ENCODE data around the gene SOCS3.
A peak's percentile ranks its signal among the peaks of the same experiment; 100 is the strongest.

The SOCS3 gene

GRCh38 chr17:78347453-78347852, 12.4 kb downstream of the SOCS3 start:
- H3K27ac ChIP-seq (ENCODE audit: extremely low read depth, low read depth, low read length), result no peak overlapping the region
- H3K9me3 ChIP-seq (ENCODE audit: control insufficient read depth, insufficient read depth, low read depth, low read length), result no peaks in the 10 kb centered on the region
- POLR2A ChIA-PET, result no interaction called here
- H3K4me1 ChIP-seq (ENCODE audit: control insufficient read depth, insufficient read depth, low read length), result peaks cover 6% of the 10 kb centered on the region
- H3K4me3 ChIP-seq (ENCODE audit: low read depth, low read length), result no peak overlapping the region
- CTCF ChIA-PET, result interaction anchor here (3.5 kb wide), 1 partner anchor 13 kb away, joined by 13 read pairs; no protein-coding TSS in a partner anchor
- TF ChIP-seq ELK4 (IDR thresholded peaks at IDR 0.05; ENCODE audit: borderline replicate concordance, low read depth, low read length) (no peak), ZNF626 (tag by site-specific recombination; IDR thresholded peaks at IDR 0.05) (no peak), PRDM1 (tag by site-specific recombination; IDR thresholded peaks at IDR 0.05) (no peak), ZBTB17 (tag by site-specific recombination; IDR thresholded peaks at IDR 0.05) (no peak), ZNF133 (tag by site-specific recombination; IDR thresholded peaks at IDR 0.05) (no peak), ZNF624 (tag by site-specific recombination; IDR thresholded peaks at IDR 0.05) (no peak), ZNF510 (tag by site-specific recombination; IDR thresholded peaks at IDR 0.05; ENCODE audit: insufficient replicate concordance) (no peak), ZNF184 (tag by site-specific recombination; IDR thresholded peaks at IDR 0.05) (no peak), ZNF473 (tag by site-specific recombination; IDR thresholded peaks at IDR 0.05) (no peak), ZNF555 (tag by site-specific recombination; conservative IDR thresholded peaks at IDR 0.05) (no peak), WT1 (tag by site-specific recombination; IDR thresholded peaks at IDR 0.05) (no peak), ZNF132 (tag by site-specific recombination; IDR thresholded peaks at IDR 0.05; ENCODE audit: borderline replicate concordance) (no peak), ZNF600 (tag by site-specific recombination; IDR thresholded peaks at IDR 0.05) (no peak)
- no peaks in the 10 kb centered on the region for H3K36me3 ChIP-seq (ENCODE audit: control insufficient read depth in 2 of 2, insufficient read depth in 1 of 2, low read length in 2 of 2)

- Histone ChIP-seq H3K36me3 (ENCODE audit: control insufficient read depth in 2 of 2, insufficient read depth in 1 of 2, low read length in 2 of 2) (no peaks in the 10 kb centered on the region), H3K27ac (ENCODE audit: extremely low read depth, low read depth, low read length) (no peak overlapping the region), H3K4me3 (ENCODE audit: low read depth, low read length) (no peak overlapping the region), H3K9me3 (ENCODE audit: control insufficient read depth, insufficient read depth, low read depth, low read length) (no peaks in the 10 kb centered on the region), H3K4me1 (ENCODE audit: control insufficient read depth, insufficient read depth, low read length) (peaks cover 8% of the 10 kb centered on the region; the same call in 1 of the 2 replicates)
- CTCF ChIA-PET, result interaction anchor here (3.5 kb wide), 1 partner anchor 14 kb away, joined by 13 read pairs; no protein-coding TSS in a partner anchor
- POLR2A ChIA-PET, result no interaction called here
- TF ChIP-seq FEZF1 (tag by site-specific recombination; IDR thresholded peaks at IDR 0.05), result no peak
- TF ChIP-seq ZNF366 (tag by site-specific recombination; conservative IDR thresholded peaks at IDR 0.05), result peak; percentile 99
- no peak for TF ChIP-seq ZXDB (tag by site-specific recombination; IDR thresholded peaks at IDR 0.05)
- peak; percentile 100 for TF ChIP-seq PRDM1 (tag by site-specific recombination; IDR thresholded peaks at IDR 0.05)
- no peak for TF ChIP-seq ZBTB17 (tag by site-specific recombination; IDR thresholded peaks at IDR 0.05)
- peak; percentile 59; the same call in 1 of the 2 replicates for TF ChIP-seq ZBTB44 (tag by site-specific recombination; IDR thresholded peaks at IDR 0.05)
- no peak for TF ChIP-seq ZNF324 (tag by site-specific recombination; IDR thresholded peaks at IDR 0.05)
- no peak for TF ChIP-seq ZNF624 (tag by site-specific recombination; IDR thresholded peaks at IDR 0.05)
- TF ChIP-seq ZNF148 (tag by site-specific recombination; IDR thresholded peaks at IDR 0.05; ENCODE audit: borderline replicate concordance), result no peak
- TF ChIP-seq ZNF398 (tag by site-specific recombination; IDR thresholded peaks at IDR 0.05), result no peak
These were observed 13.1 kb downstream of the SOCS3 start for GRCh38 chr17:78346605-78347250.
